ENCODE results near the gene CCNK. TPM values are rescaled to one million over a fixed set of nuclear protein-coding genes. Genes with fewer than 3 reads are reported as not detected.
A peak's percentile ranks its signal among the peaks of the same experiment; 100 is the strongest.

The CCNK gene
- total RNA-seq, 1 donor from 2014 or later = 8.4 TPM

- no peak for TF ChIP-seq CTCF (conservative IDR thresholded peaks at IDR 0.05; ENCODE audit: low read depth, low read length)
- DNase-seq (ENCODE audit: low read depth) = no peak
- no peak overlapping the region for H3K4me3 ChIP-seq (ENCODE audit: low read depth, low read length)
These were observed 8.3 kb upstream of the CCNK start for GRCh38 chr14:99472937-99473336.

GRCh38 chr14:99473458-99473857 lies 7.8 kb upstream of the CCNK start:
- H3K4me3 ChIP-seq (ENCODE audit: low read depth, low read length) = no peak overlapping the region
- no peak for TF ChIP-seq CTCF (conservative IDR thresholded peaks at IDR 0.05; ENCODE audit: low read depth, low read length)
- no peak for DNase-seq (ENCODE audit: low read depth)

- DNase-seq (ENCODE audit: low read depth) = no peak
- peak; percentile 20 for TF ChIP-seq CTCF (conservative IDR thresholded peaks at IDR 0.05; ENCODE audit: low read depth, low read length)
These were observed 6.0 kb upstream of the CCNK start for GRCh38 chr14:99475179-99475578.

GRCh38 chr14:99475660-99476059 lies 5.5 kb upstream of the CCNK start:
- no peak for TF ChIP-seq CTCF (conservative IDR thresholded peaks at IDR 0.05; ENCODE audit: low read depth, low read length)
- no peak overlapping the region for H3K4me3 ChIP-seq (ENCODE audit: low read depth, low read length)
- no peak for DNase-seq (ENCODE audit: low read depth)

More at GRCh38 chr14:99475179-99475578, 6.0 kb upstream of the CCNK start:
- peak overlapping the region; percentile 10 for H3K4me3 ChIP-seq (ENCODE audit: low read depth, low read length)

- no peak for TF ChIP-seq CTCF (conservative IDR thresholded peaks at IDR 0.05; ENCODE audit: low read depth, low read length)
- H3K4me3 ChIP-seq (ENCODE audit: low read depth, low read length) = peak overlapping the region; percentile 8
- peak; percentile 59 for DNase-seq (ENCODE audit: low read depth)
These were observed 4.3 kb upstream of the CCNK start for GRCh38 chr14:99476864-99477263.

- peak overlapping the region; percentile 77 for H3K4me3 ChIP-seq (ENCODE audit: low read depth, low read length)
- DNase-seq (ENCODE audit: low read depth) = no peak
- no peak for TF ChIP-seq CTCF (conservative IDR thresholded peaks at IDR 0.05; ENCODE audit: low read depth, low read length)
These were observed 3.1 kb upstream of the CCNK start for GRCh38 chr14:99478128-99478527.

GRCh38 chr14:99479160-99479905 lies 1.9 kb upstream of the CCNK start:
- no peak for DNase-seq (ENCODE audit: low read depth)
- peak overlapping the region; percentile 77 for H3K4me3 ChIP-seq (ENCODE audit: low read depth, low read length)
- TF ChIP-seq CTCF (conservative IDR thresholded peaks at IDR 0.05; ENCODE audit: low read depth, low read length) = no peak

All from epithelial cell of proximal tubule (primary cell).